ENCODE results near the gene TOR1B.

TOR1B gene

GRCh38 chr9:129814432-129815223 is 11.6 kb downstream of the TOR1B start:
- DNase-seq (ENCODE audit: low read depth in 2 of 2) = no peak

GRCh38 chr9:129815278-129815677 is 12.3 kb downstream of the TOR1B start:
- no peak for DNase-seq (ENCODE audit: low read depth in 2 of 2)

GRCh38 chr9:129816501-129817435 is 13.8 kb downstream of the TOR1B start:
- DNase-seq (ENCODE audit: low read depth in 2 of 2) = no peak

- no peak for DNase-seq (ENCODE audit: low read depth in 2 of 2)
Measured at GRCh38 chr9:129822898-129823541, 20.0 kb downstream of the TOR1B start.

- no peak for DNase-seq (ENCODE audit: low read depth in 2 of 2)
Measured at GRCh38 chr9:129823542-129823934, 20.6 kb downstream of the TOR1B start.

- peak; percentile 86 to 94 for DNase-seq (ENCODE audit: low read depth in 2 of 2)
Measured at GRCh38 chr9:129823935-129824601, 21.1 kb downstream of the TOR1B start, which contains the start of gene TOR1A. TOR1A (minus strand) TSS chr9:129824136; CDS start chr9:129824085, 51 bp downstream.

- DNase-seq (ENCODE audit: low read depth in 2 of 2) = no peak
Measured at GRCh38 chr9:129826344-129826743, 23.4 kb downstream of the TOR1B start.

GRCh38 chr9:129826759-129827158 is 23.8 kb downstream of the TOR1B start:
- DNase-seq (ENCODE audit: low read depth in 2 of 2) = no peak

GRCh38 chr9:129828051-129828450 is 25.1 kb downstream of the TOR1B start:
- DNase-seq (ENCODE audit: low read depth in 2 of 2) = no peak

GRCh38 chr9:129828969-129829368 is 26.0 kb downstream of the TOR1B start:
- no peak for DNase-seq (ENCODE audit: low read depth in 2 of 2)

- DNase-seq (ENCODE audit: low read depth in 2 of 2) = no peak
Measured at GRCh38 chr9:129832982-129833381, 30.0 kb downstream of the TOR1B start.

GRCh38 chr9:129834489-129835127 is 31.6 kb downstream of the TOR1B start:
- no peak for DNase-seq (ENCODE audit: low read depth in 2 of 2)

GRCh38 chr9:129835128-129835859 is 32.3 kb downstream of the TOR1B start, which contains the start of the genes C9orf78 and USP20:
C9orf78 (minus strand) TSS chr9:129835275; CDS start chr9:129835221, 54 bp downstream.
USP20 (plus strand) TSS chr9:129835458; CDS start chr9:129852556, 17,098 bp downstream.
- peak; percentile 94 to 99 for DNase-seq (ENCODE audit: low read depth in 2 of 2)

- DNase-seq (ENCODE audit: low read depth in 2 of 2) = no peak
Measured at GRCh38 chr9:129835860-129836223, 32.9 kb downstream of the TOR1B start.

- peak; percentile 34 to 41 for DNase-seq (ENCODE audit: low read depth in 2 of 2)
Measured at GRCh38 chr9:129836311-129837007, 33.5 kb downstream of the TOR1B start.

GRCh38 chr9:129838707-129839259 is 35.8 kb downstream of the TOR1B start:
- no peak for DNase-seq (ENCODE audit: low read depth in 2 of 2)

GRCh38 chr9:129839324-129840023 is 36.5 kb downstream of the TOR1B start:
- no peak for DNase-seq (ENCODE audit: low read depth in 2 of 2)

GRCh38 chr9:129840034-129840433 is 37.0 kb downstream of the TOR1B start:
- DNase-seq (ENCODE audit: low read depth in 2 of 2) = no peak

- no peak for DNase-seq (ENCODE audit: low read depth in 2 of 2)
Measured at GRCh38 chr9:129841071-129841470, 38.1 kb downstream of the TOR1B start.
